Measurements from ENCODE around the gene NECTIN4. TPM values are rescaled to one million over a fixed set of nuclear protein-coding genes. Genes with fewer than 3 reads are reported as not detected.

The NECTIN4 gene
- total and polyA plus RNA-seq, 10 of the 15 experiments (the other 5 are each of a cell fraction or from before 2014, with no cell fraction given): 2.8 to 8.7 (median 3.7) TPM

DNA sequence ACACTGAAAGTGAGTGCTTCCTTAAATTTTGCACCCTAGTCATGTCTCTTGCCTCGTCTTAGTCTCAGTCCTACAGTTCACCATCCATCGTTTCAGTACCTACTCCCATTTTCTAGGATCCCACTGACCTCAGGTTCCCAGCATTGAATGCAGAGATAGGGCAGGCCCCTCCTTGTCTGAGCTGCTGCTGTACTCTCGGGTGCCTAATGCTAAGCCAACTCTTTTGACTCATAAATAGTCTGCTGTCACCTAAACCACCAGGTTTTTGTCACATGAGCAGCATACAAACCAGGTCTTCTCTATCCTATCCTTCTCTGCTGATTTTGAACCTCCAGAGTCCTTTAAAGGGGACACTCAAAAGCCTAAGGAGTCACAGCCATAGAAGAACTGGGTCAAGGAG lies 22.7 kb downstream of the NECTIN4 start:
- Histone ChIP-seq H3K9ac (ENCODE audit: control insufficient read depth, insufficient read depth, low read length) (peak overlapping the region; percentile 55; the same call in 1 of the 2 replicates), H2AFZ (ENCODE audit: control insufficient read depth, low read depth, low read length) (no peak overlapping the region), H4K20me1 (ENCODE audit: control insufficient read depth, insufficient read depth) (peaks cover 11% of the 10 kb centered on the region; the same call in 1 of the 2 replicates), H3K27ac (ENCODE audit: control insufficient read depth, insufficient read depth) (peak overlapping the region; percentile 59), H3K79me2 (ENCODE audit: control insufficient read depth, insufficient read depth, low read length) (peaks cover 64% of the 10 kb centered on the region), H3K36me3 (ENCODE audit: control insufficient read depth in 2 of 2, insufficient read depth in 2 of 2, low read length in 1 of 2) (peaks cover 0 to 9% of the 10 kb centered on the region in 2 experiments; a peak in 1 of 4 replicates), H3K4me2 (ENCODE audit: control insufficient read depth, insufficient read depth) (peak overlapping the region; percentile 71), H3K9me3 (replicated peaks; ENCODE audit: control insufficient read depth, insufficient read depth, low read length) (no peaks in the 10 kb centered on the region), H3K4me1 (ENCODE audit: control insufficient read depth, insufficient read depth, low read length) (peaks cover 20% of the 10 kb centered on the region), H3K27me3 (replicated peaks in 1 of 2; ENCODE audit: control insufficient read depth in 2 of 2, insufficient read depth in 2 of 2, low read length in 1 of 2) (no peaks in the 10 kb centered on the region), H3K4me3 (peak overlapping the region; percentile 74)
- BruUV-seq (replicated peaks): no TSS peak
- in situ Hi-C loops (cut with MboI) (no loop called here), intact Hi-C loops (cut with micrococcal nuclease; ENCODE audit: unreplicated experiment) (no loop called here)
- ChIA-PET CTCF (interaction anchor here (1.9 to 8.6 kb wide), 3 partner anchors 20 to 30 kb away, joined by 6 to 111 read pairs (median 84); partner anchors contain the start of genes KLHDC9 and TSTD1), POLR2A (interaction anchor here (2.3 to 6.8 kb wide), 2 partner anchors 21 to 45 kb away, joined by 7 to 139 read pairs; partner anchors contain the start of genes F11R and USF1), RAD21 (ENCODE audit: unreplicated experiment) (interaction anchor here (7.1 kb wide), 1 partner anchor 21 kb away, joined by 107 read pairs; the partner anchor contains the start of gene USF1), SMC1A (ENCODE audit: uncharacterized antibody, unreplicated experiment) (interaction anchor here (0.9 to 9.0 kb wide), 3 partner anchors 20 to 29 kb away, joined by 3 to 134 read pairs (median 110); partner anchors contain the start of genes KLHDC9 and USF1)
- ATAC-seq (no peak), FAIRE-seq (no peak), DNase-seq (ENCODE audit: low read depth, low spot score) (no peak)
- 24% methylated on average over 3 of the region's 3 CpGs for WGBS (ENCODE audit: insufficient coverage, insufficient replicate concordance, low lambda C conversion rate, missing lambda C conversion rate)
- TF ChIP-seq, protein P1, sequence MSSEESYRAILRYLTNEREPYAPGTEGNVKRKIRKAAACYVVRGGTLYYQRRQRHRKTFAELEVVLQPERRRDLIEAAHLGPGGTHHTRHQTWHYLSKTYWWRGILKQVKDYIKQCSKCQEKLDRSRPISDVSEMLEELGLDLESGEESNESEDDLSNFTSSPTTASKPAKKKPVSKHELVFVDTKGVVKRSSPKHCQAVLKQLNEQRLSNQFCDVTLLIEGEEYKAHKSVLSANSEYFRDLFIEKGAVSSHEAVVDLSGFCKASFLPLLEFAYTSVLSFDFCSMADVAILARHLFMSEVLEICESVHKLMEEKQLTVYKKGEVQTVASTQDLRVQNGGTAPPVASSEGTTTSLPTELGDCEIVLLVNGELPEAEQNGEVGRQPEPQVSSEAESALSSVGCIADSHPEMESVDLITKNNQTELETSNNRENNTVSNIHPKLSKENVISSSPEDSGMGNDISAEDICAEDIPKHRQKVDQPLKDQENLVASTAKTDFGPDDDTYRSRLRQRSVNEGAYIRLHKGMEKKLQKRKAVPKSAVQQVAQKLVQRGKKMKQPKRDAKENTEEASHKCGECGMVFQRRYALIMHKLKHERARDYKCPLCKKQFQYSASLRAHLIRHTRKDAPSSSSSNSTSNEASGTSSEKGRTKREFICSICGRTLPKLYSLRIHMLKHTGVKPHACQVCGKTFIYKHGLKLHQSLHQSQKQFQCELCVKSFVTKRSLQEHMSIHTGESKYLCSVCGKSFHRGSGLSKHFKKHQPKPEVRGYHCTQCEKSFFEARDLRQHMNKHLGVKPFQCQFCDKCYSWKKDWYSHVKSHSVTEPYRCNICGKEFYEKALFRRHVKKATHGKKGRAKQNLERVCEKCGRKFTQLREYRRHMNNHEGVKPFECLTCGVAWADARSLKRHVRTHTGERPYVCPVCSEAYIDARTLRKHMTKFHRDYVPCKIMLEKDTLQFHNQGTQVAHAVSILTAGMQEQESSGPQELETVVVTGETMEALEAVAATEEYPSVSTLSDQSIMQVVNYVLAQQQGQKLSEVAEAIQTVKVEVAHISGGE (CRISPR knock-in tag; IDR thresholded peaks at IDR 0.05): no peak
- TF ChIP-seq BHLHE40 (IDR thresholded peaks at IDR 0.05; ENCODE audit: borderline replicate concordance in 1 of 2, low read depth in 2 of 2, low read length in 1 of 2) (peak in 1 of 2 experiments; percentile 28; a peak in 1 of 4 replicates), SP1 (IDR thresholded peaks at IDR 0.05; ENCODE audit: low read depth, low read length) (no peak), ZNF217 (IDR thresholded peaks at IDR 0.05) (no peak), NFIC (IDR thresholded peaks at IDR 0.05; ENCODE audit: low read depth, low read length) (no peak), NRF1 (conservative IDR thresholded peaks at IDR 0.05; ENCODE audit: low read depth, low read length) (no peak), MYC (IDR thresholded peaks at IDR 0.05; ENCODE audit: insufficient read depth, insufficient read length, insufficient replicate concordance, low read length, severe bottlenecking) (no peak), SMC3 (IDR thresholded peaks at IDR 0.05; ENCODE audit: borderline replicate concordance, low read length) (no peak), RUNX3 (IDR thresholded peaks at IDR 0.05; ENCODE audit: low read length) (0 out of 2 replicates have a peak, but pooled peaks have one; percentile 6), PML (IDR thresholded peaks at IDR 0.05; ENCODE audit: low read length) (no peak), RAD51 (IDR thresholded peaks at IDR 0.05) (0 out of 2 replicates have a peak, but pooled peaks have one; percentile 20), DPF2 (IDR thresholded peaks at IDR 0.05) (no peak), SMAD5 (IDR thresholded peaks at IDR 0.05; ENCODE audit: low read depth) (no peak), ZNF384 (IDR thresholded peaks at IDR 0.05; ENCODE audit: borderline replicate concordance, low read depth, low read length) (peak; percentile 50; the same call in 1 of the 2 replicates), SRF (IDR thresholded peaks at IDR 0.05; ENCODE audit: low read depth in 2 of 2, low read length in 2 of 2) (no peak)
- TF ChIP-seq, protein P2, sequence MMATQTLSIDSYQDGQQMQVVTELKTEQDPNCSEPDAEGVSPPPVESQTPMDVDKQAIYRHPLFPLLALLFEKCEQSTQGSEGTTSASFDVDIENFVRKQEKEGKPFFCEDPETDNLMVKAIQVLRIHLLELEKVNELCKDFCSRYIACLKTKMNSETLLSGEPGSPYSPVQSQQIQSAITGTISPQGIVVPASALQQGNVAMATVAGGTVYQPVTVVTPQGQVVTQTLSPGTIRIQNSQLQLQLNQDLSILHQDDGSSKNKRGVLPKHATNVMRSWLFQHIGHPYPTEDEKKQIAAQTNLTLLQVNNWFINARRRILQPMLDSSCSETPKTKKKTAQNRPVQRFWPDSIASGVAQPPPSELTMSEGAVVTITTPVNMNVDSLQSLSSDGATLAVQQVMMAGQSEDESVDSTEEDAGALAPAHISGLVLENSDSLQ (IDR thresholded peaks at IDR 0.05): no peak
- TF ChIP-seq, protein P3, sequence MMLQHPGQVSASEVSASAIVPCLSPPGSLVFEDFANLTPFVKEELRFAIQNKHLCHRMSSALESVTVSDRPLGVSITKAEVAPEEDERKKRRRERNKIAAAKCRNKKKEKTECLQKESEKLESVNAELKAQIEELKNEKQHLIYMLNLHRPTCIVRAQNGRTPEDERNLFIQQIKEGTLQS (IDR thresholded peaks at IDR 0.05; ENCODE audit: borderline replicate concordance, extremely low read depth, low read depth, low read length): no peak

Measured in GM12878 (cell line).